HepG2 (cell line): ENCODE measurements around the gene DDC. TPM values are rescaled to one million over a fixed set of nuclear protein-coding genes. Genes with fewer than 3 reads are reported as not detected.
A peak's percentile ranks its signal among the peaks of the same experiment; 100 is the strongest.

ENCODE experiments used
- PPARG ChIP-seq: conservative IDR thresholded peaks from 2 replicates; pipeline ENCODE4 v1.6.1; 2016; ENCODE audit warnings: missing biosample characterization, missing genetic modification reagents
- RBAK ChIP-seq: sonication (generic); formaldehyde crosslinking; IDR thresholded peaks from 2 replicates; pipeline ENCODE4 v1.5.1; 2020; ENCODE audit warnings: mild to moderate bottlenecking, missing genetic modification reagents
- REPIN1 ChIP-seq: sonication (generic); formaldehyde crosslinking; IDR thresholded peaks from 2 replicates; pipeline ENCODE4 v1.8.0; 2022; ENCODE audit warnings: missing genetic modification reagents, low read depth, mild to moderate bottlenecking, borderline replicate concordance
- TOPORS ChIP-seq: sonication (generic); formaldehyde crosslinking; IDR thresholded peaks from 2 replicates; pipeline ENCODE4 v1.8.0; 2023; ENCODE audit warnings: mild to moderate bottlenecking, missing genetic modification reagents
- polyA plus RNA-seq, 8 experiments: library from polyadenylated mRNA; depleted of rRNA in 3 of 8; stranded (reverse) in 7 of 8; unstranded in 1 of 8; fragments of >200 nt; fragmentation: Illumina TruSeq in 4 of 8; extraction: Trizol in 4 of 8; gene quantifications; 2 replicates each; pipeline versions ENCODE4 v1.2.1 to v1.2.3, GENCODE V29; 2011 to 2016; ENCODE audit warnings: low read depth in 4 of 8, missing spikeins in 1 of 8, mixed read lengths in 1 of 8; ENCODE audit not compliant: insufficient read depth in 1 of 8
- total RNA-seq, 5 experiments: library from RNA; depleted of rRNA; stranded (reverse); fragments of >200 nt; fragmentation: Illumina TruSeq; extraction: Trizol; gene quantifications; 2 replicates each; pipeline ENCODE4 v1.2.3, GENCODE V29; 2016; ENCODE audit warnings: low read depth in 1 of 5
- TF ChIP-seq, protein P1 (sequence below): sonication (generic); formaldehyde crosslinking; IDR thresholded peaks from 2 replicates; pipeline ENCODE4 v1.5.1; 2020; ENCODE audit warnings: mild to moderate bottlenecking, missing genetic modification reagents, borderline replicate concordance
- TF ChIP-seq, protein P2 (sequence below): IDR thresholded peaks from 2 replicates; pipeline ENCODE4 v1.6.1; 2016; ENCODE audit warnings: low read depth, missing genetic modification reagents, missing compliant biosample characterization
- TF ChIP-seq, protein P3 (sequence below): sonication (generic); formaldehyde crosslinking; IDR thresholded peaks from 2 replicates; pipeline ENCODE4 v1.5.0; 2020; ENCODE audit warnings: missing genetic modification reagents
- TF ChIP-seq, protein P4 (sequence below): sonication (generic); formaldehyde crosslinking; IDR thresholded peaks from 2 replicates; pipeline ENCODE4 v1.8.1; 2023; ENCODE audit warnings: mild to moderate bottlenecking, missing genetic modification reagents
- TF ChIP-seq, protein P5 (sequence below): sonication (generic); formaldehyde crosslinking; IDR thresholded peaks from 2 replicates; pipeline ENCODE4 v1.4.0; 2020; ENCODE audit warnings: missing genetic modification reagents

DDC gene
- total and polyA plus RNA-seq, 2 of the 13 experiments (the other 11 are each of a cell fraction or from before 2014, with no cell fraction given): 11.7 to 93.3 TPM

DNA sequence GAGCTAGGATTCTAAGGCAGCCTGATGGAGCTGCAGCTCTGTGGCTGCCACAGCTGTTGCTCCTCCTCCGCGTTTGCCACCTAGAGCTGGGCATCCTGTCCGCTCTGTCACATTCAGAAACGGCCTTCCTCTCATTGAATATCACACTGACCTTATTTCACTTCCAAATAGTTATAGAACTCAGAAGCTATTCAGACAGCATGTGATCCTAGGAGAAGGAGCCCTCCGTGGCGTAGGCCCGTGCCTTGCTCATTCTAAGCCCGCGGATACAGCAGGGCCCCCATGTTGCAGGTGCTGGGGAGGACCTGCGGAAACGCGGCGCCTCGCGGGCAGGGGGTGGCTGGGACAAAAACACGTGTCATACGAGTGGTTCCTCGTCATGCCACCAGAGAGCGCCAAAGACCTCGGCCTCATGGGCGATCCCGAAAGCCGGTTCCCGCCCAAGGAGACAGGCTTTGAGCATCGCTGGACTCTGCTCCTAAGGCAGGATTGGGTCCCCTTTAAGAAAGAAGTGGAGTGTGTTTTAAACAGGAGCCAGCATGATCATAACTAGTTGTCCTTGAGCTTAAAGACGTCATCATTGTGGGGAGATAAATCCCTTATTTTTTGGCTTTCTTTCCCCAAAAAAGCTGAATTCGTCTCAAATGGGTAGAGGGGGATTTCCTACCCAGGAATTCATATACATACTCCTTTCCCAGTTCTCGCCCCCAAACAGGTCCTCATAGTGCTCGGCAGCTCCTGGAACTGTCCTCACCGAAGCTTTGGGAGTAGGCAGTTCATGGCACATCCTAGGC lies 97.2 kb downstream of the DDC start (continued):
- TF ChIP-seq, protein P1, sequence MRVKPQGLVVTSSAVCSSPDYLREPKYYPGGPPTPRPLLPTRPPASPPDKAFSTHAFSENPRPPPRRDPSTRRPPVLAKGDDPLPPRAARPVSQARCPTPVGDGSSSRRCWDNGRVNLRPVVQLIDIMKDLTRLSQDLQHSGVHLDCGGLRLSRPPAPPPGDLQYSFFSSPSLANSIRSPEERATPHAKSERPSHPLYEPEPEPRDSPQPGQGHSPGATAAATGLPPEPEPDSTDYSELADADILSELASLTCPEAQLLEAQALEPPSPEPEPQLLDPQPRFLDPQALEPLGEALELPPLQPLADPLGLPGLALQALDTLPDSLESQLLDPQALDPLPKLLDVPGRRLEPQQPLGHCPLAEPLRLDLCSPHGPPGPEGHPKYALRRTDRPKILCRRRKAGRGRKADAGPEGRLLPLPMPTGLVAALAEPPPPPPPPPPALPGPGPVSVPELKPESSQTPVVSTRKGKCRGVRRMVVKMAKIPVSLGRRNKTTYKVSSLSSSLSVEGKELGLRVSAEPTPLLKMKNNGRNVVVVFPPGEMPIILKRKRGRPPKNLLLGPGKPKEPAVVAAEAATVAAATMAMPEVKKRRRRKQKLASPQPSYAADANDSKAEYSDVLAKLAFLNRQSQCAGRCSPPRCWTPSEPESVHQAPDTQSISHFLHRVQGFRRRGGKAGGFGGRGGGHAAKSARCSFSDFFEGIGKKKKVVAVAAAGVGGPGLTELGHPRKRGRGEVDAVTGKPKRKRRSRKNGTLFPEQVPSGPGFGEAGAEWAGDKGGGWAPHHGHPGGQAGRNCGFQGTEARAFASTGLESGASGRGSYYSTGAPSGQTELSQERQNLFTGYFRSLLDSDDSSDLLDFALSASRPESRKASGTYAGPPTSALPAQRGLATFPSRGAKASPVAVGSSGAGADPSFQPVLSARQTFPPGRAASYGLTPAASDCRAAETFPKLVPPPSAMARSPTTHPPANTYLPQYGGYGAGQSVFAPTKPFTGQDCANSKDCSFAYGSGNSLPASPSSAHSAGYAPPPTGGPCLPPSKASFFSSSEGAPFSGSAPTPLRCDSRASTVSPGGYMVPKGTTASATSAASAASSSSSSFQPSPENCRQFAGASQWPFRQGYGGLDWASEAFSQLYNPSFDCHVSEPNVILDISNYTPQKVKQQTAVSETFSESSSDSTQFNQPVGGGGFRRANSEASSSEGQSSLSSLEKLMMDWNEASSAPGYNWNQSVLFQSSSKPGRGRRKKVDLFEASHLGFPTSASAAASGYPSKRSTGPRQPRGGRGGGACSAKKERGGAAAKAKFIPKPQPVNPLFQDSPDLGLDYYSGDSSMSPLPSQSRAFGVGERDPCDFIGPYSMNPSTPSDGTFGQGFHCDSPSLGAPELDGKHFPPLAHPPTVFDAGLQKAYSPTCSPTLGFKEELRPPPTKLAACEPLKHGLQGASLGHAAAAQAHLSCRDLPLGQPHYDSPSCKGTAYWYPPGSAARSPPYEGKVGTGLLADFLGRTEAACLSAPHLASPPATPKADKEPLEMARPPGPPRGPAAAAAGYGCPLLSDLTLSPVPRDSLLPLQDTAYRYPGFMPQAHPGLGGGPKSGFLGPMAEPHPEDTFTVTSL (CRISPR knock-in tag): no peak
- TF ChIP-seq, protein P2, sequence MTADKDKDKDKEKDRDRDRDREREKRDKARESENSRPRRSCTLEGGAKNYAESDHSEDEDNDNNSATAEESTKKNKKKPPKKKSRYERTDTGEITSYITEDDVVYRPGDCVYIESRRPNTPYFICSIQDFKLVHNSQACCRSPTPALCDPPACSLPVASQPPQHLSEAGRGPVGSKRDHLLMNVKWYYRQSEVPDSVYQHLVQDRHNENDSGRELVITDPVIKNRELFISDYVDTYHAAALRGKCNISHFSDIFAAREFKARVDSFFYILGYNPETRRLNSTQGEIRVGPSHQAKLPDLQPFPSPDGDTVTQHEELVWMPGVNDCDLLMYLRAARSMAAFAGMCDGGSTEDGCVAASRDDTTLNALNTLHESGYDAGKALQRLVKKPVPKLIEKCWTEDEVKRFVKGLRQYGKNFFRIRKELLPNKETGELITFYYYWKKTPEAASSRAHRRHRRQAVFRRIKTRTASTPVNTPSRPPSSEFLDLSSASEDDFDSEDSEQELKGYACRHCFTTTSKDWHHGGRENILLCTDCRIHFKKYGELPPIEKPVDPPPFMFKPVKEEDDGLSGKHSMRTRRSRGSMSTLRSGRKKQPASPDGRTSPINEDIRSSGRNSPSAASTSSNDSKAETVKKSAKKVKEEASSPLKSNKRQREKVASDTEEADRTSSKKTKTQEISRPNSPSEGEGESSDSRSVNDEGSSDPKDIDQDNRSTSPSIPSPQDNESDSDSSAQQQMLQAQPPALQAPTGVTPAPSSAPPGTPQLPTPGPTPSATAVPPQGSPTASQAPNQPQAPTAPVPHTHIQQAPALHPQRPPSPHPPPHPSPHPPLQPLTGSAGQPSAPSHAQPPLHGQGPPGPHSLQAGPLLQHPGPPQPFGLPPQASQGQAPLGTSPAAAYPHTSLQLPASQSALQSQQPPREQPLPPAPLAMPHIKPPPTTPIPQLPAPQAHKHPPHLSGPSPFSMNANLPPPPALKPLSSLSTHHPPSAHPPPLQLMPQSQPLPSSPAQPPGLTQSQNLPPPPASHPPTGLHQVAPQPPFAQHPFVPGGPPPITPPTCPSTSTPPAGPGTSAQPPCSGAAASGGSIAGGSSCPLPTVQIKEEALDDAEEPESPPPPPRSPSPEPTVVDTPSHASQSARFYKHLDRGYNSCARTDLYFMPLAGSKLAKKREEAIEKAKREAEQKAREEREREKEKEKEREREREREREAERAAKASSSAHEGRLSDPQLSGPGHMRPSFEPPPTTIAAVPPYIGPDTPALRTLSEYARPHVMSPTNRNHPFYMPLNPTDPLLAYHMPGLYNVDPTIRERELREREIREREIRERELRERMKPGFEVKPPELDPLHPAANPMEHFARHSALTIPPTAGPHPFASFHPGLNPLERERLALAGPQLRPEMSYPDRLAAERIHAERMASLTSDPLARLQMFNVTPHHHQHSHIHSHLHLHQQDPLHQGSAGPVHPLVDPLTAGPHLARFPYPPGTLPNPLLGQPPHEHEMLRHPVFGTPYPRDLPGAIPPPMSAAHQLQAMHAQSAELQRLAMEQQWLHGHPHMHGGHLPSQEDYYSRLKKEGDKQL: no peak
- TF ChIP-seq, protein P3, sequence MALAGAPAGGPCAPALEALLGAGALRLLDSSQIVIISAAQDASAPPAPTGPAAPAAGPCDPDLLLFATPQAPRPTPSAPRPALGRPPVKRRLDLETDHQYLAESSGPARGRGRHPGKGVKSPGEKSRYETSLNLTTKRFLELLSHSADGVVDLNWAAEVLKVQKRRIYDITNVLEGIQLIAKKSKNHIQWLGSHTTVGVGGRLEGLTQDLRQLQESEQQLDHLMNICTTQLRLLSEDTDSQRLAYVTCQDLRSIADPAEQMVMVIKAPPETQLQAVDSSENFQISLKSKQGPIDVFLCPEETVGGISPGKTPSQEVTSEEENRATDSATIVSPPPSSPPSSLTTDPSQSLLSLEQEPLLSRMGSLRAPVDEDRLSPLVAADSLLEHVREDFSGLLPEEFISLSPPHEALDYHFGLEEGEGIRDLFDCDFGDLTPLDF (CRISPR knock-in tag): no peak
- peak; percentile 67; the same call in 1 of the 2 replicates for TF ChIP-seq REPIN1 (CRISPR knock-in tag)
- TF ChIP-seq RBAK: no peak
- TF ChIP-seq TOPORS (CRISPR knock-in tag): no peak
- TF ChIP-seq, protein P4, sequence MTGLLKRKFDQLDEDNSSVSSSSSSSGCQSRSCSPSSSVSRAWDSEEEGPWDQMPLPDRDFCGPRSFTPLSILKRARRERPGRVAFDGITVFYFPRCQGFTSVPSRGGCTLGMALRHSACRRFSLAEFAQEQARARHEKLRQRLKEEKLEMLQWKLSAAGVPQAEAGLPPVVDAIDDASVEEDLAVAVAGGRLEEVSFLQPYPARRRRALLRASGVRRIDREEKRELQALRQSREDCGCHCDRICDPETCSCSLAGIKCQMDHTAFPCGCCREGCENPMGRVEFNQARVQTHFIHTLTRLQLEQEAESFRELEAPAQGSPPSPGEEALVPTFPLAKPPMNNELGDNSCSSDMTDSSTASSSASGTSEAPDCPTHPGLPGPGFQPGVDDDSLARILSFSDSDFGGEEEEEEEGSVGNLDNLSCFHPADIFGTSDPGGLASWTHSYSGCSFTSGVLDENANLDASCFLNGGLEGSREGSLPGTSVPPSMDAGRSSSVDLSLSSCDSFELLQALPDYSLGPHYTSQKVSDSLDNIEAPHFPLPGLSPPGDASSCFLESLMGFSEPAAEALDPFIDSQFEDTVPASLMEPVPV (CRISPR knock-in tag): no peak
- peak; percentile 47; the same call in 1 of the 2 replicates for TF ChIP-seq PPARG
- TF ChIP-seq, protein P5, sequence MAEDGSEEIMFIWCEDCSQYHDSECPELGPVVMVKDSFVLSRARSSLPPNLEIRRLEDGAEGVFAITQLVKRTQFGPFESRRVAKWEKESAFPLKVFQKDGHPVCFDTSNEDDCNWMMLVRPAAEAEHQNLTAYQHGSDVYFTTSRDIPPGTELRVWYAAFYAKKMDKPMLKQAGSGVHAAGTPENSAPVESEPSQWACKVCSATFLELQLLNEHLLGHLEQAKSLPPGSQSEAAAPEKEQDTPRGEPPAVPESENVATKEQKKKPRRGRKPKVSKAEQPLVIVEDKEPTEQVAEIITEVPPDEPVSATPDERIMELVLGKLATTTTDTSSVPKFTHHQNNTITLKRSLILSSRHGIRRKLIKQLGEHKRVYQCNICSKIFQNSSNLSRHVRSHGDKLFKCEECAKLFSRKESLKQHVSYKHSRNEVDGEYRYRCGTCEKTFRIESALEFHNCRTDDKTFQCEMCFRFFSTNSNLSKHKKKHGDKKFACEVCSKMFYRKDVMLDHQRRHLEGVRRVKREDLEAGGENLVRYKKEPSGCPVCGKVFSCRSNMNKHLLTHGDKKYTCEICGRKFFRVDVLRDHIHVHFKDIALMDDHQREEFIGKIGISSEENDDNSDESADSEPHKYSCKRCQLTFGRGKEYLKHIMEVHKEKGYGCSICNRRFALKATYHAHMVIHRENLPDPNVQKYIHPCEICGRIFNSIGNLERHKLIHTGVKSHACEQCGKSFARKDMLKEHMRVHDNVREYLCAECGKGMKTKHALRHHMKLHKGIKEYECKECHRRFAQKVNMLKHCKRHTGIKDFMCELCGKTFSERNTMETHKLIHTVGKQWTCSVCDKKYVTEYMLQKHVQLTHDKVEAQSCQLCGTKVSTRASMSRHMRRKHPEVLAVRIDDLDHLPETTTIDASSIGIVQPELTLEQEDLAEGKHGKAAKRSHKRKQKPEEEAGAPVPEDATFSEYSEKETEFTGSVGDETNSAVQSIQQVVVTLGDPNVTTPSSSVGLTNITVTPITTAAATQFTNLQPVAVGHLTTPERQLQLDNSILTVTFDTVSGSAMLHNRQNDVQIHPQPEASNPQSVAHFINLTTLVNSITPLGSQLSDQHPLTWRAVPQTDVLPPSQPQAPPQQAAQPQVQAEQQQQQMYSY (CRISPR knock-in tag): no peak
